HepG2 (cell line): ENCODE results near the gene TPM3. TPM values are rescaled to one million over a fixed set of nuclear protein-coding genes. Genes with fewer than 3 reads are reported as not detected.
A peak's percentile ranks its signal among the peaks of the same experiment; 100 is the strongest.

ENCODE experiments used
- BORCS8-MEF2B ChIP-seq: sonication (generic); formaldehyde crosslinking; IDR thresholded peaks from 2 replicates; pipeline ENCODE4 v1.8.0; 2022; ENCODE audit warnings: mild to moderate bottlenecking, missing genetic modification reagents
- CREBL2 ChIP-seq: sonication (generic); formaldehyde crosslinking; IDR thresholded peaks from 2 replicates; pipeline ENCODE4 v1.8.1; 2023; ENCODE audit warnings: missing genetic modification reagents, mild to moderate bottlenecking, borderline replicate concordance
- DMAP1 ChIP-seq: IDR thresholded peaks from 2 replicates; pipeline ENCODE4 v1.6.1; 2016
- FOXP4 ChIP-seq: sonication (generic); formaldehyde crosslinking; IDR thresholded peaks from 2 replicates; pipeline ENCODE4 v1.4.0; 2020; ENCODE audit warnings: missing genetic modification reagents
- GFI1 ChIP-seq: sonication (generic); formaldehyde crosslinking; IDR thresholded peaks from 2 replicates; pipeline ENCODE4 v1.5.0; 2020; ENCODE audit warnings: missing genetic modification reagents, mild to moderate bottlenecking, borderline replicate concordance
- HIVEP1 ChIP-seq: sonication (generic); formaldehyde crosslinking; IDR thresholded peaks from 2 replicates; pipeline ENCODE4 v1.4.0; 2020; ENCODE audit warnings: mild to moderate bottlenecking, missing genetic modification reagents
- HNRNPK ChIP-seq: fragments of 200-400 bp; formaldehyde crosslinking; IDR thresholded peaks from 2 replicates; pipeline ENCODE4 v1.6.1; 2018; ENCODE audit warnings: low read length, low read depth, moderate library complexity, mild to moderate bottlenecking; ENCODE audit not compliant: poor library complexity, severe bottlenecking
- HOXA7 ChIP-seq: sonication (generic); formaldehyde crosslinking; IDR thresholded peaks from 2 replicates; pipeline ENCODE4 v1.8.1; 2022; ENCODE audit warnings: mild to moderate bottlenecking, missing genetic modification reagents, moderate library complexity
- MLXIP ChIP-seq: sonication (generic); formaldehyde crosslinking; IDR thresholded peaks from 2 replicates; pipeline ENCODE4 v1.9.0; 2021; ENCODE audit warnings: missing genetic modification reagents, borderline replicate concordance
- REL ChIP-seq: sonication (generic); formaldehyde crosslinking; conservative IDR thresholded peaks from 2 replicates; pipeline ENCODE4 v1.8.0; 2022; ENCODE audit warnings: mild to moderate bottlenecking, missing genetic modification reagents, moderate library complexity
- SIN3A ChIP-seq: IDR thresholded peaks from 2 replicates; pipeline ENCODE4 v1.6.1; 2011; ENCODE audit warnings: low read depth, mild to moderate bottlenecking, control low read depth, low read length, borderline replicate concordance
- TFE3 ChIP-seq: IDR thresholded peaks from 2 replicates; pipeline ENCODE4 v1.6.1; 2016
- XBP1 ChIP-seq: sonication (generic); formaldehyde crosslinking; IDR thresholded peaks from 2 replicates; pipeline ENCODE4 v1.5.0; 2020; ENCODE audit warnings: missing genetic modification reagents
- YEATS2 ChIP-seq: sonication (generic); formaldehyde crosslinking; IDR thresholded peaks from 2 replicates; pipeline ENCODE4 v1.4.0; 2020; ENCODE audit warnings: missing genetic modification reagents, borderline replicate concordance
- ZC3H4 ChIP-seq: sonication (generic); formaldehyde crosslinking; IDR thresholded peaks from 2 replicates; pipeline ENCODE4 v1.4.0; 2020; ENCODE audit warnings: missing genetic modification reagents, borderline replicate concordance
- ZFP36 ChIP-seq: fragments of 150-350 bp; IDR thresholded peaks from 2 replicates; pipeline ENCODE4 v1.6.1; 2018; ENCODE audit warnings: borderline replicate concordance, low read length, low read depth; ENCODE audit not compliant: partially characterized antibody
- ZNF18 ChIP-seq: sonication (generic); formaldehyde crosslinking; IDR thresholded peaks from 2 replicates; pipeline ENCODE4 v1.8.0; 2022; ENCODE audit warnings: mild to moderate bottlenecking, missing genetic modification reagents; ENCODE audit not compliant: insufficient replicate concordance
- ZNF251 ChIP-seq: sonication (generic); formaldehyde crosslinking; IDR thresholded peaks from 2 replicates; pipeline ENCODE4 v1.9.0; 2021; ENCODE audit warnings: mild to moderate bottlenecking, missing genetic modification reagents
- ZNF713 ChIP-seq: sonication (generic); formaldehyde crosslinking; IDR thresholded peaks from 2 replicates; pipeline ENCODE4 v1.4.0; 2020; ENCODE audit warnings: mild to moderate bottlenecking, missing genetic modification reagents
- ZZZ3 ChIP-seq: sonication (generic); formaldehyde crosslinking; IDR thresholded peaks from 2 replicates; pipeline ENCODE4 v1.4.0; 2020; ENCODE audit warnings: missing genetic modification reagents, mild to moderate bottlenecking, borderline replicate concordance
- polyA plus RNA-seq, 8 experiments: library from polyadenylated mRNA; depleted of rRNA in 3 of 8; stranded (reverse) in 7 of 8; unstranded in 1 of 8; fragments of >200 nt; fragmentation: Illumina TruSeq in 4 of 8; extraction: Trizol in 4 of 8; gene quantifications; 2 replicates each; pipeline versions ENCODE4 v1.2.1 to v1.2.3, GENCODE V29; 2011 to 2016; ENCODE audit warnings: low read depth in 4 of 8, missing spikeins in 1 of 8, mixed read lengths in 1 of 8; ENCODE audit not compliant: insufficient read depth in 1 of 8
- total RNA-seq, 5 experiments: library from RNA; depleted of rRNA; stranded (reverse); fragments of >200 nt; fragmentation: Illumina TruSeq; extraction: Trizol; gene quantifications; 2 replicates each; pipeline ENCODE4 v1.2.3, GENCODE V29; 2016; ENCODE audit warnings: low read depth in 1 of 5

The TPM3 gene
- total and polyA plus RNA-seq, 2 of the 13 experiments (the other 11 are each of a cell fraction or from before 2014, with no cell fraction given) = 160 to 307 TPM

- peak; percentile 99 for TF ChIP-seq TFE3
- no peak for TF ChIP-seq HOXA7 (CRISPR knock-in tag)
- no peak for TF ChIP-seq ZFP36
- peak; percentile 74; the same call in 1 of the 2 replicates for TF ChIP-seq MLXIP (CRISPR knock-in tag)
- peak; percentile 61; the same call in 1 of the 2 replicates for TF ChIP-seq GFI1 (CRISPR knock-in tag)
- TF ChIP-seq BORCS8-MEF2B (CRISPR knock-in tag) = peak; percentile 85
- TF ChIP-seq FOXP4 (CRISPR knock-in tag) = peak; percentile 74
- TF ChIP-seq DMAP1 (CRISPR knock-in tag) = peak; percentile 99
- TF ChIP-seq HNRNPK = no peak
- TF ChIP-seq REL (CRISPR knock-in tag) = peak; percentile 41; the same call in 1 of the 2 replicates
- TF ChIP-seq HIVEP1 (CRISPR knock-in tag) = peak; percentile 95
- no peak for TF ChIP-seq ZNF18 (CRISPR knock-in tag)
- TF ChIP-seq ZC3H4 (CRISPR knock-in tag) = no peak
- no peak for TF ChIP-seq ZNF713 (CRISPR knock-in tag)
- peak; percentile 84; the same call in 1 of the 2 replicates for TF ChIP-seq XBP1
- TF ChIP-seq CREBL2 = peak; percentile 75; the same call in 1 of the 2 replicates
- no peak for TF ChIP-seq ZNF251
- peak; percentile 43; the same call in 1 of the 2 replicates for TF ChIP-seq ZZZ3 (CRISPR knock-in tag)
- peak; percentile 33; the same call in 1 of the 2 replicates for TF ChIP-seq SIN3A
- TF ChIP-seq YEATS2 (CRISPR knock-in tag) = peak; percentile 95
Observed at GRCh38 chr1:154220071-154220969, 28.4 kb upstream of the TPM3 start, which contains the start of gene UBAP2L (continued).
